HPDE6-E6E7 (cell line): ENCODE results near the gene F2R.

Source experiments
- DNase-seq: peaks from one replicate; pipeline ENCODE4 v3.0.0; 2011; ENCODE audit warnings: missing footprints; ENCODE audit errors: extremely low spot score

The F2R gene

GRCh38 chr5:76690704-76691466 lies 25.0 kb upstream of the F2R start:
- no peak for DNase-seq

GRCh38 chr5:76691467-76692273 lies 24.3 kb upstream of the F2R start:
- no peak for DNase-seq

GRCh38 chr5:76692274-76692540 lies 23.7 kb upstream of the F2R start:
- no peak for DNase-seq

GRCh38 chr5:76692651-76693050 lies 23.3 kb upstream of the F2R start:
- DNase-seq = no peak

GRCh38 chr5:76693141-76693540 lies 22.8 kb upstream of the F2R start:
- DNase-seq = no peak

- no peak for DNase-seq
Observed at GRCh38 chr5:76694317-76694716, 21.6 kb upstream of the F2R start.

- DNase-seq = no peak
Observed at GRCh38 chr5:76695346-76695745, 20.6 kb upstream of the F2R start.

- no peak for DNase-seq
Observed at GRCh38 chr5:76696251-76696650, 19.7 kb upstream of the F2R start.

GRCh38 chr5:76697670-76698069 lies 18.3 kb upstream of the F2R start:
- DNase-seq = no peak

GRCh38 chr5:76700571-76700970 lies 15.4 kb upstream of the F2R start:
- DNase-seq = no peak

GRCh38 chr5:76701298-76701697 lies 14.6 kb upstream of the F2R start:
- DNase-seq = peak; percentile 72

- DNase-seq = no peak
Observed at GRCh38 chr5:76703707-76704106, 12.2 kb upstream of the F2R start.

- DNase-seq = no peak
Observed at GRCh38 chr5:76704131-76704663, 11.7 kb upstream of the F2R start.

- no peak for DNase-seq
Observed at GRCh38 chr5:76705574-76705973, 10.4 kb upstream of the F2R start.

GRCh38 chr5:76709762-76710161 lies 6.2 kb upstream of the F2R start:
- no peak for DNase-seq

- DNase-seq = peak; percentile 68
Observed at GRCh38 chr5:76710991-76711390, 4.9 kb upstream of the F2R start.

GRCh38 chr5:76714751-76715485 lies 1.0 kb upstream of the F2R start:
- DNase-seq = no peak

GRCh38 chr5:76715486-76715735 lies 515 bp upstream of the F2R start:
- no peak for DNase-seq

- DNase-seq = no peak
Observed at GRCh38 chr5:76716456-76717157, 681 bp downstream of the F2R start.

- no peak for DNase-seq
Observed at GRCh38 chr5:76717222-76718083, 1.5 kb downstream of the F2R start.

GRCh38 chr5:76718381-76718832 lies 2.5 kb downstream of the F2R start:
- DNase-seq = no peak
